ENCODE results near the gene OR2V2.
A peak's percentile ranks its signal among the peaks of the same experiment; 100 is the strongest.
"Not testable (repeated sequence)": the region's sequence is repeated elsewhere in the genome, so short reads cannot be mapped to it uniquely, and the experiment has no call there.

The OR2V2 gene

DNA sequence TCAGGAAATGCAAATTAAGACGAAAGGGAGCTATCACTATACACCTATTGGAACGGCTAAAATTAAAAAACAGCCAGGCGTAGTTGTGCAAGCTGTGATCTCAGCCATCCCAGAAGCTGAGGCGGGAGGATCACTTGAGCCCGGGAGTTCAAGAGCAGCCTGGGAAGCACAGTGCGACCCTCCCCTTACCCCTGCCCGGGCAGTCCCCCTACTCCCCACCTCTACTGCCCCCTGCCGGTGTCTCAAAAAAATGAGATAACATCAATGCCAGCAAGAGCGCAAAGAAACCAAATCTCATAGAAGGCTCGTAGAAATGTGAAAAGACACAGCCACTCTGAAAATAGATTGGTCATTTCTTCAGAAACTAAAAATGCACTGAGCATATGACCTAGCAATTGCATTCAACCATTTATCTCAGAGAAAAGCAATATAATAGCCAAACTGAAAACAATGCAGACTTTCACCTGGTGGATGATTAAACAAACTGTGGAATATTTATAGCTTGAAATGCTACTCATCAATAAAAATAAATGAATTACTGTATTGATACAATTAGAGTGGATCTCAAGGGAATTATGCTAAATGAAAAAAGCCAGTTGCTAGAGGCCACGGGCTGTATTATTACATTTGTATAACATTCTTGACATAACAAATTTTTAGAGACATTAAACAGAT is 20.6 kb downstream of the OR2V2 start:
- peak; percentile 47 for TF ChIP-seq CTCF (IDR thresholded peaks at IDR 0.05; ENCODE audit: extremely low read depth, insufficient read depth, missing control alignments)
- DNase-seq (ENCODE audit: low spot score) = peak; percentile 48
- in situ Hi-C loops (cut with MboI; ENCODE audit: low pct_unique_long_range_greater_than_20kb, low sequenced_read_pairs, unreplicated experiment) = no loop called here

DNA sequence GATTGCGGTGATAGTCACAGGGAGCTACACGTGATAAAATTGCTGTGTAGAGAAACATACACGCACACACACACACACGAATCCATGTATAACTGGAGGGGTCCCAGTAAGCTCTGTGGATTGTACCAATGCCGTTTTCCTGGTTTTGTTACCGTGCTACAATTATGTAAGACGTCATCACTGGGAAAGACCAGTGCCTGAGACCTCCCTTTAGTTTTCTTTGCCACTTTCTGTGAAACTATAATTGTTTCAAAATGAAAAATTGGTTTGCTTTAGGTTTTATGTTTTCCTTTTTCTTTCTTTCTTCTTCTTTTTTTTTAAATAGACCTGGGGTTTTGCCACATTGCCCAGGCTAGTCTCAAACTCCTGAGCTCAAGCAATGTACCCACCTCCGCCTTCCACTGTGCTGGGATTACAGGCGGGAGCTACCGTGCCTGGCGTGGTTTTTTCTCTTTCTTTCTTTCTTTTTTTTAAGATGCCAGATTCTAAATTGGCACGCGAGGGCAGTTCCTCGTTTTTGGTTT is 21.3 kb downstream of the OR2V2 start:
- TF ChIP-seq CTCF (IDR thresholded peaks at IDR 0.05; ENCODE audit: extremely low read depth, insufficient read depth, missing control alignments) = no peak
- DNase-seq (ENCODE audit: low spot score) = no peak
- in situ Hi-C loops (cut with MboI; ENCODE audit: low pct_unique_long_range_greater_than_20kb, low sequenced_read_pairs, unreplicated experiment) = no loop called here

GRCh38 chr5:181169459-181170236 is 22.3 kb downstream of the OR2V2 start:
- in situ Hi-C loops (cut with MboI; ENCODE audit: low pct_unique_long_range_greater_than_20kb, low sequenced_read_pairs, unreplicated experiment); DNase-seq (ENCODE audit: low spot score): not testable (repeated sequence)

GRCh38 chr5:181170237-181170825 is 22.9 kb downstream of the OR2V2 start:
- no peak for DNase-seq (ENCODE audit: low spot score)
- TF ChIP-seq CTCF (IDR thresholded peaks at IDR 0.05; ENCODE audit: extremely low read depth, insufficient read depth, missing control alignments) = no peak
- in situ Hi-C loops (cut with MboI; ENCODE audit: low pct_unique_long_range_greater_than_20kb, low sequenced_read_pairs, unreplicated experiment) = no loop called here

DNA sequence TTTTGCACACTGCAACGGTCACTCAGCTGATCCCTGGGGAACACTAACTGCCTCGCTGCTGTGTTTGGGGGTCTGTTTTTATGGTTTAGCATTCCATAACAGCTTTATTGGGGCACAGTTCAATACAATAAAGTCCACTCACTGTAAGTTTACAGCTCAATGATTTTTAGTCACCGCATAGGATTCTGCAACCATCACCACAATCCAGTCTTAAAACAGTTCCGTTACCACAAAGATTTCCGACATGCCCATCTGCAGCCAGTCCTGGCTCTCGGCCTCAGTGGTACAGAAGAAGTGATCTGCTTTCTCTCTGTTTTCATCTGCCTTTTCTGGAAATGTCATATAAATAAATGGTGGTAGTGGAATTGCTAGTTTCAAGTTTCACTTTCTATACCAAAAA is 23.6 kb downstream of the OR2V2 start:
- no peak for TF ChIP-seq CTCF (IDR thresholded peaks at IDR 0.05; ENCODE audit: extremely low read depth, insufficient read depth, missing control alignments)
- no peak for DNase-seq (ENCODE audit: low spot score)
- in situ Hi-C loops (cut with MboI; ENCODE audit: low pct_unique_long_range_greater_than_20kb, low sequenced_read_pairs, unreplicated experiment) = no loop called here

DNA sequence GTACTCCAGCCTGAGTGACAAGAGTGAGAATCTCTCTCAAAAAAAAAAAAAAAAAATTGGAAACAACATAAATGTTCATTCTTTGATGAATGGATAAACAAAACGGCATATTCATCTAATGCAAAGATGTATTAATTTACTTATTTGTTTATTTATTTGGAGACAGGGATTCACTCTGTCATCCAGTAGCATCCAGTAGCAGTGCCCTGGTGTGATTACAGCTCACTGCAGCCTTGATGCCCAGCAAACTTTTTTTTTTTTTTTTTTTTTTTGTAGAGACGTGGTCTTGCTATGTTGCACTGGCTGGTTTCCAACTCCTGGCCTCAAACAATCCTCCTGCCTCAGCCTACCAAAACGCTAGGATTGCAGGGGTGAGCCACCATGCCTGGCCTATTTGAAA is 24.4 kb downstream of the OR2V2 start:
- no peak for TF ChIP-seq CTCF (IDR thresholded peaks at IDR 0.05; ENCODE audit: extremely low read depth, insufficient read depth, missing control alignments)
- DNase-seq (ENCODE audit: low spot score) = no peak
- in situ Hi-C loops (cut with MboI; ENCODE audit: low pct_unique_long_range_greater_than_20kb, low sequenced_read_pairs, unreplicated experiment) = no loop called here

DNA sequence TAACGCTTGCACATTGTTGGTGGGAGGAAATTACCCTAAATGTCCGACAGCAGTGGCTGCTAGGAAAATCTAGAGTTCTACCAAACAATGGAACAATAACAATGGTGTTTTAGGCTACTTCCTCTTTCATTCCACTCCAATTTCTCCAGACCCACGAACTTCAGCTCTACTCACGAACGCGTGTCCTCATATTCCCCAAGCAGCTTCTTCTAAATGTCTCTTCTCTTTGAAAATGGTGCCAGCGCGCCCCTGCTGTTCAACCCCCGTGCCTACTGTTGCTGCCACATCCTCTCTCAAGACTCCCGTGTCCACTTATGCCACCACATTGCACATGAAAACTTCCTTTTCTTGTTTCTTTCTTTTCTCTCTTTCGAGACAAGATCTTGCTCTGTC is 25.6 kb downstream of the OR2V2 start:
- in situ Hi-C loops (cut with MboI; ENCODE audit: low pct_unique_long_range_greater_than_20kb, low sequenced_read_pairs, unreplicated experiment) = no loop called here
- DNase-seq (ENCODE audit: low spot score) = no peak

More for the DNA sequence above, 25.6 kb downstream of the OR2V2 start:
- no peak for TF ChIP-seq CTCF (IDR thresholded peaks at IDR 0.05; ENCODE audit: extremely low read depth, insufficient read depth, missing control alignments)

Data from GM13977 (cell line).